Measurements from ENCODE around the gene PCDH9. TPM values are rescaled to one million over a fixed set of nuclear protein-coding genes. Genes with fewer than 3 reads are reported as not detected.

PCDH9 gene
- total and polyA plus RNA-seq, 5 donors from 2014 or later: 0.08 to 0.77 (median 0.09) TPM

DNA sequence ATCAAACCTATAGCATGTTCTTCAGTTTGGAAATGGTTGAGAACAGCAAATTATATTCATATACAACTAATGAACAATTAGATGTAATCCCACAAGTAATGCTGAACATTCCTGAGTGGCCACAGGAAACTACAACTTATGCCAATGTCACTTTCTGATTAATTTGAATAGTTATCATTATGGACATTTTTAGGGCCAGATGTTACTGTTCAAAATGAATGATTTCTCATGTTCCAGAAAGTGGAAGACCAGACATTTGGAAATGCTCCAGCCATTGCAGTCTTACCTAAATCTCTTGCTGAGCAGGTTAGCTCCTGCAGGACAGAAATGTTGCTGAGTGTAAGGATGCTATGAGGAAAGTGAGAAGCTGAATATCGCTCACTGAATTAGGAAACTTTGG, 819.8 kb downstream of the PCDH9 start:
- no peak overlapping the region for H3K27ac ChIP-seq (ENCODE audit: insufficient read depth, low read length, poor library complexity, severe bottlenecking)
- no peaks in the 10 kb centered on the region for H3K36me3 ChIP-seq (ENCODE audit: control insufficient read depth, insufficient read depth, low read length)
- H3K4me1 ChIP-seq (ENCODE audit: control insufficient read depth, insufficient read depth, low read length, poor library complexity, severe bottlenecking): no peaks in the 10 kb centered on the region
- Mint-ChIP-seq H3K27ac (no peak overlapping the region), H3K27me3 (no peaks in the 10 kb centered on the region), H3K36me3 (no peaks in the 10 kb centered on the region), H3K4me3 (no peak overlapping the region), H3K4me1 (no peaks in the 10 kb centered on the region), H3K9me3 (peaks cover 0 to 11% (median 4%) of the 10 kb centered on the region in 7 donors)
- no peak overlapping the region for H3K4me3 ChIP-seq (ENCODE audit: low read depth, low read length)
- H3K27me3 ChIP-seq (ENCODE audit: control insufficient read depth, insufficient read depth, low read length): no peaks in the 10 kb centered on the region
- no peak for DNase-seq
- ATAC-seq (ENCODE audit: low read depth in 2 of 2): no peak
- peaks cover 0 to 11% of the 10 kb centered on the region in 2 experiments for H3K9me3 ChIP-seq (ENCODE audit: control insufficient read depth in 2 of 2, low read length in 2 of 2)

DNA sequence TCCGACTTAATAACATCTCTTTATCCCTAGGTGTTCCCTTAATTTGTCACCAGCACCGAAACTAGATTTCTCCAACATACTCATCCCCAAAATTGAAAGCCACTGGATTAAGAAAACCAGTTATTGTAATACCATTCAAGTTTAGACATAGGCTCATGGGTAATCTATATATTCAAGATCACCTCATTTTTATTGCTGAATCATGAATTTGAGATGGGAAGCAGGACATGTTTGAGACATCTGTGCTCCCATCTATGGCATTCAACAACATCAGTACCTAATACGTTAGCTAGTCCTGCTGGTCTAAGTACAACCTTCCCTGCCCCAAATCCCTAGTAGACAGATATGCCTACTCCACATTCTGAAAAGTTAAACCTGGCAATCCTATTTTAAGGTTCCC, 820.6 kb downstream of the PCDH9 start:
- Mint-ChIP-seq H3K27me3 (no peaks in the 10 kb centered on the region), H3K4me1 (no peaks in the 10 kb centered on the region), H3K9me3 (peaks cover 0 to 10% (median 4%) of the 10 kb centered on the region in 7 donors), H3K4me3 (no peak overlapping the region), H3K36me3 (no peaks in the 10 kb centered on the region), H3K27ac (no peak overlapping the region)
- Histone ChIP-seq H3K36me3 (ENCODE audit: control insufficient read depth, insufficient read depth, low read length) (no peaks in the 10 kb centered on the region), H3K9me3 (ENCODE audit: control insufficient read depth in 2 of 2, low read length in 2 of 2) (peaks cover 0 to 11% of the 10 kb centered on the region in 2 experiments), H3K4me3 (ENCODE audit: low read depth, low read length) (no peak overlapping the region), H3K27me3 (ENCODE audit: control insufficient read depth, insufficient read depth, low read length) (no peaks in the 10 kb centered on the region), H3K27ac (ENCODE audit: insufficient read depth, low read length, poor library complexity, severe bottlenecking) (no peak overlapping the region), H3K4me1 (ENCODE audit: control insufficient read depth, insufficient read depth, low read length, poor library complexity, severe bottlenecking) (no peaks in the 10 kb centered on the region)
- ATAC-seq (ENCODE audit: low read depth in 2 of 2): no peak
- DNase-seq: no peak

- Mint-ChIP-seq H3K36me3 (no peaks in the 10 kb centered on the region), H3K9me3 (peaks cover 0 to 15% (median 6%) of the 10 kb centered on the region in 7 donors), H3K4me1 (no peaks in the 10 kb centered on the region), H3K27ac (no peak overlapping the region), H3K27me3 (no peaks in the 10 kb centered on the region), H3K4me3 (no peak overlapping the region)
- Histone ChIP-seq H3K36me3 (ENCODE audit: control insufficient read depth, insufficient read depth, low read length) (no peaks in the 10 kb centered on the region), H3K27ac (ENCODE audit: insufficient read depth, low read length, poor library complexity, severe bottlenecking) (no peak overlapping the region), H3K4me1 (ENCODE audit: control insufficient read depth, insufficient read depth, low read length, poor library complexity, severe bottlenecking) (no peaks in the 10 kb centered on the region), H3K4me3 (ENCODE audit: low read depth, low read length) (no peak overlapping the region), H3K9me3 (ENCODE audit: control insufficient read depth in 2 of 2, low read length in 2 of 2) (peaks cover 0 to 11% of the 10 kb centered on the region in 2 experiments), H3K27me3 (ENCODE audit: control insufficient read depth, insufficient read depth, low read length) (no peaks in the 10 kb centered on the region)
- no peak for DNase-seq
- no peak for ATAC-seq (ENCODE audit: low read depth in 2 of 2)
These were observed 823.0 kb downstream of the PCDH9 start for GRCh38 chr13:66407128-66407527.

DNA sequence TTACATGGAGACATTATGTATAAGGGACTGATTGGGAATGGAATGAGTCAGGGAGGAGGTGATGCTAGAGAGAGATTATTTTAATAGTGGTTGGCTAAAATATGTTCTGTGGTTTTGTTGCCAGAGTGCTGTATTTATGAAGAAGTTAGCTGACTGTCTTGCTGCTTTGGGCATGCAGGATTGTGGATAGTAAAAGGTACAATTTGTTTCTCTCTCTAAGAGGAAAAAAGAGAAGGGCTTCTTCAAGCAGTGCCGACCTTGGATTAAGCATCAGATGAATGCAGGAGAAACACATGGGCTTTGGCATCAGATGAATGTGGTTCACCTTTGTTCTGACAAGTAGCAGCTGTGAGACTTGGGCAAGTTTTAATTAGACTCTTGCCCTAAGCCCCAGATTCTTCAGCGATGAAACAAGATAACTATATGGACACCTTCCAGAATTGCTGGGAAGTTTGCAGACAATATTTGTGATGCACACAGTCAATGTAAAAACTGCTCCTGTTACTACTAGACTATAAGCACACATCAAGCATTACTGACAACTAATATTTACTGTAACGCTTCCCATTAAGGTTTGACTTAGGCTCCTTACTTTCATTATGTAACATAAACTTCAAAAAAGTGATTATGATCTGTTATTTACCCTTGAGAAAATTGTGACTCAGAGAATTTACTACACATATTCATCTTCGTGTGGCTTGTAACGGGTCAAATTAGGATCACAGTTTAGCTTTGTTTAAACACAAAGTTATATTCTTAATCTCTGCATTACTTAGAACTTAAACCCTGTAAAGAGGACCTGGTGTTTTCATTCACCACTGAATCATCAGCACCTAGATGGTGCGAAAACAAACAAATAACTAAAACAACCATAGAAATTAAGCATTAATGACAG, 824.0 kb downstream of the PCDH9 start:
- H3K27me3 ChIP-seq (ENCODE audit: control insufficient read depth, insufficient read depth, low read length): no peaks in the 10 kb centered on the region
- no peaks in the 10 kb centered on the region for H3K4me1 Mint-ChIP-seq
- H3K27ac ChIP-seq (ENCODE audit: insufficient read depth, low read length, poor library complexity, severe bottlenecking): no peak overlapping the region
- H3K36me3 Mint-ChIP-seq: no peaks in the 10 kb centered on the region
- ATAC-seq (ENCODE audit: low read depth in 2 of 2) (no peak), DNase-seq (no peak)
- no peak overlapping the region for H3K4me3 Mint-ChIP-seq
- no peak overlapping the region for H3K4me3 ChIP-seq (ENCODE audit: low read depth, low read length)
- H3K27ac Mint-ChIP-seq: no peak overlapping the region
- no peaks in the 10 kb centered on the region for H3K27me3 Mint-ChIP-seq
- peaks cover 0 to 11% of the 10 kb centered on the region in 2 experiments for H3K9me3 ChIP-seq (ENCODE audit: control insufficient read depth in 2 of 2, low read length in 2 of 2)
- H3K36me3 ChIP-seq (ENCODE audit: control insufficient read depth, insufficient read depth, low read length): no peaks in the 10 kb centered on the region
- no peaks in the 10 kb centered on the region for H3K4me1 ChIP-seq (ENCODE audit: control insufficient read depth, insufficient read depth, low read length, poor library complexity, severe bottlenecking)
- H3K9me3 Mint-ChIP-seq: peaks cover 0 to 25% (median 7%) of the 10 kb centered on the region in 7 donors

- H3K4me3 ChIP-seq (ENCODE audit: low read depth, low read length): no peak overlapping the region
- Mint-ChIP-seq H3K27ac (no peak overlapping the region), H3K27me3 (no peaks in the 10 kb centered on the region), H3K4me3 (no peak overlapping the region), H3K4me1 (no peaks in the 10 kb centered on the region), H3K36me3 (no peaks in the 10 kb centered on the region), H3K9me3 (peaks cover 0 to 30% (median 7%) of the 10 kb centered on the region in 7 donors)
- H3K36me3 ChIP-seq (ENCODE audit: control insufficient read depth, insufficient read depth, low read length): no peaks in the 10 kb centered on the region
- ATAC-seq (ENCODE audit: low read depth in 2 of 2) (no peak), DNase-seq (no peak)
- H3K27me3 ChIP-seq (ENCODE audit: control insufficient read depth, insufficient read depth, low read length): no peaks in the 10 kb centered on the region
- H3K4me1 ChIP-seq (ENCODE audit: control insufficient read depth, insufficient read depth, low read length, poor library complexity, severe bottlenecking): no peaks in the 10 kb centered on the region
- no peak overlapping the region for H3K27ac ChIP-seq (ENCODE audit: insufficient read depth, low read length, poor library complexity, severe bottlenecking)
- peaks cover 0 to 7% of the 10 kb centered on the region in 2 experiments for H3K9me3 ChIP-seq (ENCODE audit: control insufficient read depth in 2 of 2, low read length in 2 of 2)
These were observed 827.6 kb downstream of the PCDH9 start for GRCh38 chr13:66402546-66402945.

DNA sequence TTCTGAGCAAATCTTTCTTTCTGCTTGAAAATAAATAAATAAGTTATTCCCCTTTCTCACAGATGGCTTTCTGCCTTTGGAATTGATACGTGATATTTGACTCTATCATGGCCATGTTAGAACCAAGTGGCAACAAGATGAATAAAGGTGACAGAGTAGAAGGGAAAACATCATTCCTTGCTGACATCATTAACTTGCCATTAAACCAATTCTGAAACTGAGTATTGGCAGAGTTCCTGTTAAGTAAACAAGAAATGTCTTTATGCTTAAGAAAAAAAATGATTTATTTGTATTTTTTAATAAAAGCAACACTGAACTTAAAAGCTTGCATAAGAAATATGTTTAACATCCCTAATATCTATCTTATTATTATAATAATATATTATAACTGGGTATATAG, 828.1 kb downstream of the PCDH9 start:
- Histone ChIP-seq H3K9me3 (ENCODE audit: control insufficient read depth in 2 of 2, low read length in 2 of 2) (peaks cover 0 to 4% of the 10 kb centered on the region in 2 experiments), H3K4me3 (ENCODE audit: low read depth, low read length) (no peak overlapping the region), H3K27ac (ENCODE audit: insufficient read depth, low read length, poor library complexity, severe bottlenecking) (no peak overlapping the region), H3K27me3 (ENCODE audit: control insufficient read depth, insufficient read depth, low read length) (no peaks in the 10 kb centered on the region), H3K36me3 (ENCODE audit: control insufficient read depth, insufficient read depth, low read length) (no peaks in the 10 kb centered on the region), H3K4me1 (ENCODE audit: control insufficient read depth, insufficient read depth, low read length, poor library complexity, severe bottlenecking) (no peaks in the 10 kb centered on the region)
- Mint-ChIP-seq H3K4me3 (no peak overlapping the region), H3K27ac (no peak overlapping the region), H3K27me3 (no peaks in the 10 kb centered on the region), H3K9me3 (peaks cover 0 to 30% (median 9%) of the 10 kb centered on the region in 7 donors), H3K36me3 (no peaks in the 10 kb centered on the region), H3K4me1 (no peaks in the 10 kb centered on the region)
- no peak for ATAC-seq (ENCODE audit: low read depth in 2 of 2)
- no peak for DNase-seq

DNA sequence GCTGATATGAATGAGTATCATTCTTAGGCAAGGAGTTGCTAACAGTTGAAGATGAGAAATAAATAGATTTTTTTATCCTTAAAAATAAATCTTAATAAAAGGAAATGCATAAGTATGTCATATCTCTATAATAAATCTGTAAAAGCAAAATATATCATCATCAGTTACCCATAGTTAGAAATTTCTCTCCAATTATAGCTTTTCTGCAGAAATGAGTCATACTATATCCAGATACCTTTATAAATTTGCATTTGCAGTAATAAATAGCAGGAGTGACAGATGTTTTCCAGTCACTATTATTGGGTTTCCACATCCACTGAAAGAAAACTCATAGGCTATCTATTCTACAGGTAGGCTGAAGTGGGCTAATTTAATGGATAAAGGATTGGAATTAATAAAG, 829.8 kb downstream of the PCDH9 start:
- ATAC-seq (ENCODE audit: low read depth in 2 of 2) (no peak), DNase-seq (no peak)
- H3K4me3 Mint-ChIP-seq: no peak overlapping the region
- Histone ChIP-seq H3K27ac (ENCODE audit: insufficient read depth, low read length, poor library complexity, severe bottlenecking) (no peak overlapping the region), H3K36me3 (ENCODE audit: control insufficient read depth, insufficient read depth, low read length) (no peaks in the 10 kb centered on the region), H3K27me3 (ENCODE audit: control insufficient read depth, insufficient read depth, low read length) (no peaks in the 10 kb centered on the region), H3K9me3 (ENCODE audit: control insufficient read depth in 2 of 2, low read length in 2 of 2) (no peaks in the 10 kb centered on the region), H3K4me1 (ENCODE audit: control insufficient read depth, insufficient read depth, low read length, poor library complexity, severe bottlenecking) (no peaks in the 10 kb centered on the region), H3K4me3 (ENCODE audit: low read depth, low read length) (no peak overlapping the region)
- no peaks in the 10 kb centered on the region for H3K4me1 Mint-ChIP-seq
- peaks cover 3 to 22% (median 10%) of the 10 kb centered on the region in 7 donors for H3K9me3 Mint-ChIP-seq
- H3K27me3 Mint-ChIP-seq: no peaks in the 10 kb centered on the region
- H3K27ac Mint-ChIP-seq: no peak overlapping the region
- H3K36me3 Mint-ChIP-seq: no peaks in the 10 kb centered on the region

DNA sequence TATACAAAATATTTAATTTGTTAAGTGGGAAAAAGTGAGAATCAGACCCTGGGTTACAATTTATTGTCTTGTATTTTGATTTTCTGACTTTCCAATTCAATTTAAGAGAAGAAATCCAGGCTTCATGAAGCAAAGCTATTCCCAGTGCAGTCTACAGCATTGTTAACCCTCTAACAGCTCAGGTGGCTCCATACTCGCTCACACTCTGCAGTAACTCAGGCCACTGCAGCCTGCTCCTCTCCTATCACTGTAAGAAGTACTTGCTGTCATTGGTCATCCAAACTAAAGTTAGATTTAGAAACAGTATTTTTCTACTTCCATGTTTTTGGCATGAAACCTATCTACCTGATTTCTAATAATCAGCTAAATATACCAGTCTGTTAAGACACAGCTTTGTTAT, 830.3 kb downstream of the PCDH9 start:
- Histone ChIP-seq H3K4me1 (ENCODE audit: control insufficient read depth, insufficient read depth, low read length, poor library complexity, severe bottlenecking) (no peaks in the 10 kb centered on the region), H3K36me3 (ENCODE audit: control insufficient read depth, insufficient read depth, low read length) (no peaks in the 10 kb centered on the region), H3K4me3 (ENCODE audit: low read depth, low read length) (no peak overlapping the region), H3K27me3 (ENCODE audit: control insufficient read depth, insufficient read depth, low read length) (no peaks in the 10 kb centered on the region), H3K9me3 (ENCODE audit: control insufficient read depth in 2 of 2, low read length in 2 of 2) (no peaks in the 10 kb centered on the region), H3K27ac (ENCODE audit: insufficient read depth, low read length, poor library complexity, severe bottlenecking) (no peak overlapping the region)
- H3K4me3 Mint-ChIP-seq: no peak overlapping the region
- DNase-seq: no peak
- no peak overlapping the region for H3K27ac Mint-ChIP-seq
- H3K4me1 Mint-ChIP-seq: no peaks in the 10 kb centered on the region
- no peak for ATAC-seq (ENCODE audit: low read depth in 2 of 2)
- H3K9me3 Mint-ChIP-seq: peaks cover 3 to 22% (median 11%) of the 10 kb centered on the region in 7 donors
- no peaks in the 10 kb centered on the region for H3K27me3 Mint-ChIP-seq
- no peaks in the 10 kb centered on the region for H3K36me3 Mint-ChIP-seq

Measured in CD4-positive, CD25-positive, alpha-beta regulatory T cell (primary cell).